Loucy (cell line): ENCODE measurements around the gene CDH13.

Experiments
- CTCF ChIP-seq: fragments of 200-600 bp; sonication (generic); conservative IDR thresholded peaks from 2 replicates; pipeline ENCODE4 v1.5.1; 2014; ENCODE audit warnings: mild to moderate bottlenecking, antibody characterized with exemption, low read length
- EZH2phosphoT487 ChIP-seq: fragments of 200-600 bp; IDR thresholded peaks from 2 replicates; pipeline ENCODE4 v1.6.1; 2018; ENCODE audit warnings: antibody characterized with exemption, mild to moderate bottlenecking, moderate library complexity, borderline replicate concordance

DNA sequence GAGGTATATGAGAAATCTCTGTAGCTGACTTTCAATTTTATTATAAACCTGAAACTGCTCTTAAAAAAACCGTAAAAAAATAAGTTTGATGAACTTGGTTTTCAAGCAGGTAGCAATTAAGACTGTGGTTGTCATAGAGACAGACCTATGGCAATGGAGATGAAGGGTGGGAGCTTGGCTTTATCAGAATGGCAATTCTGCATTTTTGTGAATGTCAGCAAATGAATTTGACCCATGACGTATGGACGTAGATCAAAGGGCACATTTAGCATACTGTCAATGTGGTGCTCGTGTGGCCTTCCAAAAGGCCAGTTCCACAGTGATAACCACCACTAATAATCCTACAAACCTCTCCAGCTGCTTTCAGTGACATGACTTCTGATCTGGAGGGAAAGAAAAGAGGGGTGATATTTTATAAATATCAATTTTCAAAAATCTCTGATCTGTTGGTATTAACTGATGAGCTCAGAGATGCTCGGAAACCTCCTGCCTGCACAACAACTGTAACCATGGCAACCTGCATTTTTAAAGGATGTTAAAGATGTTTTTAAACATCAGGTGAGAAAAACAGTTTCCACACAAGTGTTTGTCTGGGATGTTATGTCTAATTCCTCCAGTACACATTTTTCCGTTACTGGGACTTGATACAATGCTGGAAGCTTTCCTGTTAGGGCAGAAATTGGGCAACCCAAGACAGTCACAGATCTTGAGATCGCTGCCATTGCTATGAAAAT lies 533.7 kb downstream of the CDH13 start:
- no peak for TF ChIP-seq CTCF
- TF ChIP-seq EZH2phosphoT487 = no peak
